ENCODE measurements around the gene TMEM259.
A peak's percentile ranks its signal among the peaks of the same experiment; 100 is the strongest.

The TMEM259 gene

GRCh38 chr19:1020868-1021425 lies at the start of gene TMEM259:
TMEM259 (minus strand) TSS chr19:1021123; CDS start chr19:1020996, 127 bp downstream.
- DNase-seq = peak; percentile 97

GRCh38 chr19:1070576-1070930 lies 49.6 kb upstream of the TMEM259 start:
- DNase-seq = no peak

- peak; percentile 89 for DNase-seq
These were observed 48.3 kb upstream of the TMEM259 start for GRCh38 chr19:1069009-1069779.

GRCh38 chr19:1068009-1069001 lies 47.4 kb upstream of the TMEM259 start:
- DNase-seq = peak; percentile 28

- DNase-seq = no peak
These were observed 46.5 kb upstream of the TMEM259 start for GRCh38 chr19:1067341-1067957.

- DNase-seq = peak; percentile 81
These were observed 45.9 kb upstream of the TMEM259 start, which contains the start of gene ARHGAP45 for GRCh38 chr19:1066748-1067340. ARHGAP45 (plus strand) TSS chr19:1067167; CDS start chr19:1067406, 239 bp downstream.

- DNase-seq = no peak
These were observed 45.4 kb upstream of the TMEM259 start for GRCh38 chr19:1066251-1066747.

- DNase-seq = no peak
These were observed 44.7 kb upstream of the TMEM259 start for GRCh38 chr19:1065606-1066109.

GRCh38 chr19:1064661-1065605 lies 44.0 kb upstream of the TMEM259 start:
- peak; percentile 65 for DNase-seq

- no peak for DNase-seq
These were observed 43.2 kb upstream of the TMEM259 start for GRCh38 chr19:1063909-1064660.

GRCh38 chr19:1063030-1063908 lies 42.3 kb upstream of the TMEM259 start:
- DNase-seq = peak; percentile 53

GRCh38 chr19:1062387-1063029 lies 41.6 kb upstream of the TMEM259 start:
- no peak for DNase-seq

GRCh38 chr19:1061987-1062386 lies 41.1 kb upstream of the TMEM259 start:
- DNase-seq = no peak

- DNase-seq = no peak
These were observed 39.8 kb upstream of the TMEM259 start for GRCh38 chr19:1060689-1061088.

GRCh38 chr19:1058112-1058511 lies 37.2 kb upstream of the TMEM259 start:
- no peak for DNase-seq

- DNase-seq = peak; percentile 54
These were observed 36.4 kb upstream of the TMEM259 start for GRCh38 chr19:1057176-1057855.

GRCh38 chr19:1055886-1056620 lies 35.1 kb upstream of the TMEM259 start:
- DNase-seq = no peak

All from GDM1 (cell line).